Adipocyte (in vitro differentiated cells): ENCODE results near the gene NUMBL.

ENCODE experiments used
- DNase-seq: peaks from one replicate; pipeline ENCODE4 v3.0.0-alpha.2; 2015; ENCODE audit warnings: low read depth
- H3K27me3 ChIP-seq: replicated peaks from 2 replicates; pipeline ENCODE4 v1.7.0; 2013; ENCODE audit warnings: mild to moderate bottlenecking, low read length, moderate library complexity; ENCODE audit not compliant: control insufficient read depth, insufficient read depth
- H3K36me3 ChIP-seq: 2 replicates; pipeline ENCODE4 v1.7.0; 2013; ENCODE audit warnings: low read length, mild to moderate bottlenecking, moderate library complexity; ENCODE audit not compliant: control insufficient read depth, insufficient read depth, severe bottlenecking
- H3K4me1 ChIP-seq: 2 replicates; pipeline ENCODE4 v1.7.0; 2013; ENCODE audit warnings: mild to moderate bottlenecking, low read length, moderate library complexity; ENCODE audit not compliant: control insufficient read depth, insufficient read depth
- H3K4me3 ChIP-seq: 2 replicates; pipeline ENCODE4 v1.7.0; 2013; ENCODE audit warnings: mild to moderate bottlenecking, low read length, moderate library complexity
- H3K9ac ChIP-seq: 2 replicates; pipeline ENCODE4 v1.7.0; 2013; ENCODE audit warnings: mild to moderate bottlenecking, low read length, moderate library complexity
- H3K9me3 ChIP-seq: 2 replicates; pipeline ENCODE4 v1.7.0; 2013; ENCODE audit warnings: mild to moderate bottlenecking, low read length, moderate library complexity; ENCODE audit not compliant: control insufficient read depth

The NUMBL gene

GRCh38 chr19:40723661-40724254 is 33.3 kb upstream of the NUMBL start:
- no peak overlapping the region for H3K4me3 ChIP-seq
- no peak for DNase-seq
- peaks cover 56% of the 10 kb centered on the region for H3K36me3 ChIP-seq
- H3K27me3 ChIP-seq: no peaks in the 10 kb centered on the region
- H3K4me1 ChIP-seq: peaks cover 41% of the 10 kb centered on the region
- no peaks in the 10 kb centered on the region for H3K9me3 ChIP-seq
- H3K9ac ChIP-seq: no peak overlapping the region

DNA sequence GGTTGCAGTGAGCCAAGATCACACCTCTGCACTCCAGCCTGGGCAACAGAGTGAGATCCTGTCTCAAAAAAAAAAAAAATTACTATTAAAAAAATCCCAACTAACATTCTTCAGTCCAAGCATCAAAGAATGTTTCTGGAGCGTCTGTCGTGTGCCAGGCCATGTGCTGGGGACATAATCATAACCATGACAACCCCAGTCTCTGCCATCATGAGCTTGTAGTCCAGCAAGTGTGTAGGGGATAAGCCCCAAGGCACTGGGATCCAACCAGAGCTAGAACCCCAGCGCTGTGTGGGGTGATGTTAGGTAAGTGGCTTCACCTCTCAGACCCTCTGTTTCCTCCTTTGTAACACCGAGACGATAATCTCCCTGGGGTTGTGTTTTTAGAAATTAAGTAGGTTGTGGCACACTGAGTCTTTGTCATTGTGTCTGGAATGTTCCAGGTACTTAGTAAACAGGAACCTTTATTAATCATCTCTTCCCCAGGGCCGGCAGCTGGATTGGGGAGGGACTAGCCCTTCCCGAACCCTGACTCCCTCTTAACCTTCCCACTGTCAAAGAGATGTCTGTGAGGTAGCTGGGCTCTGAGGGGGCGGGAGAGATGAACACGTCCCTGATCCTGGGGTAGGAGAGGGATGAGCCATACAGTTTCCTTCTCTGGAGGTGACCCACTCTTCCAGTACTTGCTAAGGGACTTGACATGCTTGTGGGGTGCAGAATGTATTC is 31.6 kb upstream of the NUMBL start:
- Histone ChIP-seq H3K4me1 (peaks cover 41% of the 10 kb centered on the region), H3K9me3 (no peaks in the 10 kb centered on the region), H3K9ac (peak overlapping the region; percentile 100), H3K4me3 (peak overlapping the region; percentile 98), H3K27me3 (no peaks in the 10 kb centered on the region), H3K36me3 (peaks cover 42% of the 10 kb centered on the region)
- DNase-seq: no peak

DNA sequence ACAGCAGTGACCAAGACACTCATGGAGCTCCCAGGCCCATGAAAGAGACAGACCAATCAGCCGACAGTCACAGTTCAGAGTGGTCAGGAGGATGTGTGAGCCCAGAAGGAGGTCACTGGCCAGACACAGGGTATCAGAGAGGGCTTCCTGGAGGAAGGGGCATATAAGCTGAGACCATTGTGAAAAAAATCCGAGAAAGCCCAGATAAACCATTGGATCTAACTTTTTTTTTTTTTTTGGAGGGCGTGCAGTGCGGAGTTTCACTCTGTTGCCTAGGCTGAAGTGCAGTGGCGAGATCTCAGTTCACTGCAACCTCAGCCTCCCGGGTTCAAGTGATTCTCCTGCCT is 30.7 kb upstream of the NUMBL start:
- Histone ChIP-seq H3K9ac (peak overlapping the region; percentile 100), H3K9me3 (no peaks in the 10 kb centered on the region), H3K36me3 (peaks cover 34% of the 10 kb centered on the region), H3K4me1 (peaks cover 44% of the 10 kb centered on the region), H3K4me3 (peak overlapping the region; percentile 98), H3K27me3 (no peaks in the 10 kb centered on the region)
- no peak for DNase-seq

GRCh38 chr19:40719414-40719894 is 29.0 kb upstream of the NUMBL start:
- Histone ChIP-seq H3K36me3 (peaks cover 18% of the 10 kb centered on the region), H3K27me3 (no peaks in the 10 kb centered on the region), H3K9me3 (no peaks in the 10 kb centered on the region), H3K9ac (peak overlapping the region; percentile 100), H3K4me3 (peak overlapping the region; percentile 98), H3K4me1 (peaks cover 42% of the 10 kb centered on the region)
- DNase-seq: no peak

- peak overlapping the region; percentile 100 for H3K9ac ChIP-seq
- peak; percentile 75 for DNase-seq
Observed at GRCh38 chr19:40718774-40719391, 28.4 kb upstream of the NUMBL start.

GRCh38 chr19:40717880-40718773 is 27.7 kb upstream of the NUMBL start:
- Histone ChIP-seq H3K9ac (peak overlapping the region; percentile 100), H3K4me1 (peaks cover 38% of the 10 kb centered on the region), H3K36me3 (peaks cover 7% of the 10 kb centered on the region), H3K9me3 (no peaks in the 10 kb centered on the region), H3K27me3 (no peaks in the 10 kb centered on the region), H3K4me3 (peak overlapping the region; percentile 98)
- peak; percentile 62 for DNase-seq

More at GRCh38 chr19:40718774-40719391, 28.4 kb upstream of the NUMBL start:
- Histone ChIP-seq H3K4me1 (peaks cover 39% of the 10 kb centered on the region), H3K36me3 (peaks cover 12% of the 10 kb centered on the region), H3K4me3 (peak overlapping the region; percentile 98), H3K9me3 (no peaks in the 10 kb centered on the region), H3K27me3 (no peaks in the 10 kb centered on the region)

- H3K4me3 ChIP-seq: peak overlapping the region; percentile 98
- H3K4me1 ChIP-seq: peaks cover 34% of the 10 kb centered on the region
- H3K9ac ChIP-seq: peak overlapping the region; percentile 100
- H3K36me3 ChIP-seq: peaks cover 9% of the 10 kb centered on the region
- H3K27me3 ChIP-seq: no peaks in the 10 kb centered on the region
- no peaks in the 10 kb centered on the region for H3K9me3 ChIP-seq
- DNase-seq: no peak
Observed at GRCh38 chr19:40717325-40717879, 27.0 kb upstream of the NUMBL start.

DNA sequence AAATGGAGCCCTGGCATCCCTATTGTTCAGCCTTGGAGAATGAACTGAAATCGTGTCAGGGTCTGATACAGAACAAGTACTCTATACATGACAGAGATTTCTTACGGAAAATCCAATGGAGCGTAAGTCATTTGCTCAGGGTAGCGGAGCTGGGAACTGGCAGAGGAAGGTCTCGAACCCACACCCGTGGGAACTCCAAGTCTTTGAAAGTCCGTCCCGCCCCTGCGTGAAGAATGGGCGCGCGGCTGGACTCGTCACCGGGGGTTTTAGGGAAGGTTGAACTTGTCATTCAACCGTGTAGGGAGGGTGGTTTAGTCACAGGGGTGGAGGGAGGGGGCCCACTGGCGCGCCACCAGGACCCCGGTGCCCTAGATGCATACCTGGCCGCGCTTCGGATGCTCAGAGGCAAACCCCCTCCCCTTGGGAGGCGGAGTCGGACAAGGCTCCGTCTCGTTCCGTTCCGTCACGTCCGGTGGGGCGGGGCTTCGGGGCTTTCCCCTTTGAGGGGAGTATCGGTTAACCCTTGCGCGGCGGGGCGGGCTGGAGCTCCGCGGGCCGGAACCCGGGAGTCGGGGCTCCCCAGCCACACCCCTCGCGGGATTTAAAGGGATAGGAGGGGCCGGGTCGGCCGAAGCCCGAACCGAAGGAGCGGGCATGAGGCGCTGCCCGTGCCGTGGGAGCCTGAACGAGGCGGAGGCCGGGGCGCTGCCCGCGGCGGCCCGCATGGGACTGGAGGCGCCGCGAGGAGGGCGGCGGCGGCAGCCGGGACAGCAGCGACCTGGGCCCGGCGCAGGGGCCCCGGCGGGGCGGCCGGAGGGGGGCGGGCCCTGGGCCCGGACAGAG is 26.3 kb upstream of the NUMBL start, which contains the start of the genes COQ8B and ITPKC:
Gene COQ8B (minus strand): TSS at position 405 of the 843 bp plus-strand sequence. CDS start 2,254 bp downstream, outside the sequence.
Gene ITPKC (plus strand): TSS at position 631 of the 843 bp plus-strand sequence. CDS start 24 bp downstream, at position 655.
- Histone ChIP-seq H3K4me1 (peaks cover 27% of the 10 kb centered on the region), H3K4me3 (peak within 1 kb of the TSS; percentile 98), H3K27me3 (no peaks in the 10 kb centered on the region), H3K9me3 (no peaks in the 10 kb centered on the region), H3K36me3 (peaks cover 4% of the 10 kb centered on the region), H3K9ac (peak within 1 kb of the TSS; percentile 100)
- peak; percentile 100 for DNase-seq

- peak overlapping the region; percentile 100 for H3K9ac ChIP-seq
- no peaks in the 10 kb centered on the region for H3K9me3 ChIP-seq
- H3K36me3 ChIP-seq: peaks cover 4% of the 10 kb centered on the region
- peaks cover 21% of the 10 kb centered on the region for H3K4me1 ChIP-seq
- H3K4me3 ChIP-seq: peak overlapping the region; percentile 98
- no peaks in the 10 kb centered on the region for H3K27me3 ChIP-seq
- DNase-seq: no peak
Observed at GRCh38 chr19:40716031-40716481, 25.6 kb upstream of the NUMBL start.
